SKM-1 (cell line): Measurements from ENCODE around the gene INSIG1.

Source experiments
- DNase-seq: peaks from one replicate; lab custom pipeline; 2025; ENCODE audit not compliant: unreplicated experiment; lab: John Stamatoyannopoulos, UW

Gene INSIG1

DNA sequence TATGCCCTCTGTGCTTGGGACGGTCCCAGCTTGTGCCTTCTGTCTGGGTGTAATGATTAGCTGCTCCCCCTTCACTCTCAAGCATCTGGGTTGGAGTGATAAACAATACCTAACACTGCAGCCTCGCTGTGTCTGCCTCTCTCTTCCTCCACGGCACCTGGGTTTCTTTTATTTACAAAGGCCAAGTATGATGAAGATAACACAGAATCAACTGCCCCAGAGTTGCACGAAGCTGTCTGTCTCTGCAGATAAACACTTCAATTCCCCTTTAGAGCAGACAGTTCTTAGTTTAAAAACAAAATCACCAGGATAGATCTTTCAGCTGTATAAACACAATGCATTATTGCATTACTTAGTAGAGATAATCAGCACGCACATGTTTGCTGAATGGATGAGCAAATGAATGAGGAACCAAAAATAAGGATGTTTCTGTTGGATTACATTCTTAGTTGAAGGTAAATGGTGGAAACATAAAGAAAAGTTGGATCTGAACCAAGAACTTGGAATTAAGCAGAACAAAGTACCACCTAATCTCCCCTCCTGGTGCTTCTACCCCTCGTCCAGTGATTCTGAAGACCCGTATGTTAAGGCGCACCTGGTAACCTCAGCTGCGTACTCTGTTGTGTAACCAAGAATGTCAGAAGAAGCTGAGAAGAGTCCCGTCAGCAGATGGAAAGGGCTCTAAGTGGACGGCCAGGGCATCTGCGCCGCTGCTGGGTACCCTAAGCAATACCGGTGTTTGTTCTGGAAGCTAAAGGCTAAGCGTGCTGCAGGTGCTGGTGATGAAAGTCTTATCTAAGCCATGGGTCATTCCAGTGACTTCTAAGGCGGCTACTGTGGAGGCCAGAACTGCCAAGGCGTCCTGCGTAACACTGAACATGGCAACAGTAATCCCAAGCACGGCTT lies 26.6 kb downstream of the INSIG1 start:
- no peak for DNase-seq

DNA sequence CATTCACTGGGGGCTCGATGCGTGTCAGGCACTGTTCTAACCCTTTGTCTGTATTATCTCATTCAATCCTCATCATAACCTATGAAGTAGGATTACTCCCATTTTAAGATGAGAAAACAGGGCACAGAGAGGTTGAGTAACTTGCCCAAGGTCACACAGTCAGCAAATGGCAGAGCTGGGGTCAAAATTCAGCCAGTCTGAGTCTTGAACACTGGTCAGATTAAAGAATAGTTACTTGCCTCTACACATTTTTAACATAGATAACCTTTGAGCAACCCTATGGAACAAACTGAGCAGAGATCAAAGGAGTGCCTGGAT lies 27.2 kb downstream of the INSIG1 start:
- DNase-seq: no peak

DNA sequence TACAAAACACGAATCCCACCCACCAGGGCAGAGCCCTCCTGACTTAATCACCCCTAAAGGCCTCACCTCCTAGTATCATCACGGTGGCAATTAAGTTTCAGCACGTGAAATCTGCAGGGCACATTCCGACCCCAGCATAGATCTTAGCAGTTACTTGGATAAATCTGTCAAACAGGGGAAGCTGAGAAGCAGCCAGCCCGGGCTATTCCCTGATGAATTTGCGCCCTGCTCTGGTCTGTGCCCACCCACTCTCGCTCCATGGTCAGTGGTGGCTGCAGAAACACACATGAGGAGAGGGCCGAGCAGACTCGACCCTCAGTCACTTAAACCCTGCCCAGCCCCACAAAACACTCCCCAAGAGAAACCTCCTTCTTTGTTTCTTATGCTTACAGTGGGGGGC lies 28.7 kb downstream of the INSIG1 start:
- DNase-seq: no peak

DNA sequence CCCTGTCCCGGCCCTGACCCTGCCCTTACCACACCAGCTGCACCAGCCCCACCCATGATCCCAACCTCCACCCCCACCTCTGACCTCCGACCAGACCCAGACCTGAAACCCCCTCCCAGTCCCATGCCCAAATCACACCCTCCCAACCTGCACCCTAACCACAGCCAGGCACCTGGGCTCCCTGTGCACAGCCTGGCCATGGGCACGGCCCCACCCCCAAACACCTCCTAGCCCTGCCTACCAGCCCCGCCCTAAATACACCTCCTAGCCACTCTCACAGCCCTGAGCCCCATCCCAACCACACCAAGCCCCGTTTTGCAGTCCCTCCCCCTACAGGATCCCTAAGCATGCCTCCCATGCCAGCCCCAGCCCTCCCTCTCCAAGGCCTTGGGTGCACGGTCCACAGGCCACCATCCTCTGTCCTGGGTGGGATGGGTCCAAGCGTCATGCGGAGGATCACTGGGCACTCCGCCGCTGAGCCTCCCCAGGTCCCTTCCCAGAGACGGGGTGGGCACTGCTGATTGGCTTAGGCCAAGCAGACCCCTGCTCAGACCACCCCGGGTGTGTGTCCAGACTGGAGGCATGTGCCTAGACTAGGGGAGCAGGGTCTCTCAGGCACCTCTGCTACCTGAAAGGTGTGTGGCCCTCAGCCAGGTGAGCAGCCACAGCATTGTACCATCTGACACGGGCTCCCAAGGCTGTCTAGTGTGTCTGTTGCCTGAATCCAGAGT lies 30.1 kb downstream of the INSIG1 start:
- DNase-seq: no peak

DNA sequence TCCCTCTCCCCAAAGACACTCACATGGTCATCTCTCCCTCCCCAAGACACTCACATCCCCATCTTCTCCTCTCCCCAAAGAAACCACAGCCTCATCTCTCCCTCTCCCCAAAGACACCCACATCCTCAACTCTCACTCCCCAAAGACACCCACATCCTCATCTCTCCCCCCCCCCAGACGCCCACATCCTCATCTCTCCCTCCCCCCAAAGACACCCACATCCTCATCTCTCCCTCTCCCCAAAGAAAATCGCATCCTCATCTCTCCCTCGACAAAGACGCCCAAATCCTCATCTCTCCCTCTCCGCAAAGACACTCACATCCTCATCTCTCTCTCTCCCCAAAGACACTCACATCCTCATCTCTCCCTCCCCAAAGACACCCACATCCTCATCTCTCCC lies 31.5 kb downstream of the INSIG1 start:
- DNase-seq: no peak

DNA sequence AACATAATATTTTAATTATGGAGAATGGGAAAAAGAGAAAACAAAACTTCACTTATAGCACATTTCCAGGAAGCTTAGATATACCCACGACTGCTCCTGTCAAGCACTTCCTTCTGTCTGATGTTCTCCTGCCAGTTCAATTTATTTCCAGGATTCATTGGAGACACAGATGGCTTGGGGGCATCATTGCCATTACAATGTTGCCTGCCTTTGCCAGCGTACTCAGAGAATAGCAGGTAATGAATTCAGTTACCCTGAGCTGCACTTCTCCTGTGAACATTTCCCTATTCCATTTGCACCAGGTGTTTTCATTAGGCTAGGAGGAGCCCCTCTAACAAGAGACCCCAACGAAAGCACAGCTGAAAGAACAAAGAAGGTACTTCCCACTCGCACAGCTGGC lies 33.7 kb downstream of the INSIG1 start:
- no peak for DNase-seq

DNA sequence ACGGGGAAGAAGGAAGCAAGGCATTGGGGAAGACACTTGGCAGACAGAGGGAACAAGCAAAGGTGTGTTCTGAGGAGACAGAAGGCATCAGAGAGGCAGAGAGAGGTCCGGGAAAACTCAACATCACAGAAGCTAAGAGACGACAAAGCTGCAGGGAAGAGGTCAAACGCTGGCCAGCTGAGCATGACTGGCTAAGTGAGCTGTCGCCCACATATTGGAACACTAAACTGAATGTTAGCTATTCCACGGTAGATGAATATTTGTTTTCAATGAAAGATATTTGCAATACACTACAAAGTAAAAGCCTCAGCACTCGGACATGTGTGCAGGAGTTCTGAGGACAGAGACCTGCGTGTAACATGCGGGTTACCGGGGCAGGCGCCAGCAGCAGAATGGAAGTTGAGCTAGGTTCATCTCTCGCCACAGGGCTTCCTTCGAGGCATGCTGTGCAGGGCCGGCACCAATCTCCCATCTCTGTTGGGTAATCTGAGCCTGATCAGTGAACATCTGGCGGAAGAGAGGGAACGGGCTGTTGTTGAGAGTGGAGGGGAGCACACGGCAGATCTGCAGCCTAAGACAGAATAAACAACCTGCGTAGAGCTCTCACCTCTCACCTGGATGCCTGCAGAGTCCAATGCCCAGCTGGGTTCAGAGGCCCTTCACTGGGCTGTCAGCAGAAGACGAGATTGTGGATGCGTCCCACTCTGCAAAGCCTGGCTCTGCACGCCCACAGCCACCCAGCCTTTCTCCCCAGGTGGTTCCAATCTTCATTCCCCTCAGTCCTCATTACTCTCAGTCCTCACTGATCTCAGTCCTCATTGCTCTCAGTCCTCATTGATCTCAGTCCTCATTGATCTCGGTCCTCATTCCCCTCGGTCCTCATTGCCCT lies 35.9 kb downstream of the INSIG1 start:
- no peak for DNase-seq

DNA sequence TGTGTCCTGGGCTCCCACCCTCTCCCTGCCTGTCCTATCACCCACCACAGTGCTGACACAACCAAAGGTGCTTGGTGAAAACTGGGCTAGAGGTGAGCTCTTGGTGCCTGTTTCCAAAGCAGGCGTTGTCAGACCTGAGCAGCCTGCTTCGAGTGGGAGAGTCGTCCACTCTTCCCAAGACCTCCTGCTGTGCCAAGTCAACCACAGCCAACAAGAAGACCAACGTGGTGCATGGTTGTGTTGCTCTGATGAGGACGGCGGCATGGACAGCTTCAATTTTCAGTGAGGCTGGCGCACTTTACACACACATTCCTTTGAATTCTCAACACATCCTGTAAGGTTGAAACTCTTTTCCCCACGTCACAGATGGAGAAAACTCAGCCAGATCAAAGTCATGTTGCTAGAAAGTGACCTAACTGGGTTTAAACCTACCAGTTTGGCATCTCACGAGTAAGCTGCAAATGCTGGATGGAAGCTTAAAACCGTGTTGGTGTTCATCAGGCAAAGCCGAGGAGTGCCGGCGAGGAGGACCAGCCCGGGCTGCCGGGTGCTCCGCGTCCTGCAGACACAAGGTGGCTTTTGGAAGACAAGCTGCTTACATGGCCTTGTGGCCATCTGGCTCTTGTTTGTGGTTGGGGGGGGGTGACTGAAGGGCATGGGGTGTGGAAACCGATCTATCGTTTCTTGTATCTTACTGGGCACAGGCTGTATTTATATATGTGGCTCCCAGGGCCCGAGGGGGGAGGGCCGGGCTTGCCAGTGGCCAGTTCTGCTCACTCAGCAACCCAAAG lies 39.3 kb downstream of the INSIG1 start:
- no peak for DNase-seq

DNA sequence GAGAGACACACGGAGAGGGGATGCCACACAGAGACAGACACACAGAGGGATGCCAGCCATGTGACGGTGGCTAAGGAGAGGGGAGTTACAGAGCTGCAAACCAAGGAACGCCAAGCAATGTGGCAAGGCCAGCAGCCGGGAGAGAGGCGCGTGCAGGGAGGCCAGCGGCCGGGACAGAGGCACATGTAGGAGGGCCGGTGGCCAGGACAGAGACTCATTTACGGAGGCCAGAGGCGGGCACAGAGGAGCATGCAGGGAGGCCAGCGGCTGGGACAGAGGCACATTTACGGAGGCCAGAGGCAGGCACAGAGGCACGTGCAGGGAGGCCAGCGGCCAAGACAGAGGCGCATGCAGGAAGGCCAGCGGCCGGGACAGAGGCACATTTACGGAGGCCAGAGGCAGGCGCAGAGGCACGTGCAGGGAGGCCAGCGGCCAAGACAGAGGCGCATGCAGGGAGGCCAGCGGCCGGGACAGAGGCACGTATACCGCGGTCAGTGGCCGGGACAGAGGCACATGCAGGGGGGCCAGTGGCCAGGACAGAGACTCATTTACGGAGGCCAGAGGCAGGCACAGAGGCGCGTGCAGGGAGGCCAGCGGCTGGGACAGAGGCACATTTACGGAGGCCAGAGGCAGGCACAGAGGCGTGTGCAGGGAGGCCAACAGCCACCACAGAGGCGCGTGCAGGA lies 40.4 kb downstream of the INSIG1 start:
- no peak for DNase-seq

DNA sequence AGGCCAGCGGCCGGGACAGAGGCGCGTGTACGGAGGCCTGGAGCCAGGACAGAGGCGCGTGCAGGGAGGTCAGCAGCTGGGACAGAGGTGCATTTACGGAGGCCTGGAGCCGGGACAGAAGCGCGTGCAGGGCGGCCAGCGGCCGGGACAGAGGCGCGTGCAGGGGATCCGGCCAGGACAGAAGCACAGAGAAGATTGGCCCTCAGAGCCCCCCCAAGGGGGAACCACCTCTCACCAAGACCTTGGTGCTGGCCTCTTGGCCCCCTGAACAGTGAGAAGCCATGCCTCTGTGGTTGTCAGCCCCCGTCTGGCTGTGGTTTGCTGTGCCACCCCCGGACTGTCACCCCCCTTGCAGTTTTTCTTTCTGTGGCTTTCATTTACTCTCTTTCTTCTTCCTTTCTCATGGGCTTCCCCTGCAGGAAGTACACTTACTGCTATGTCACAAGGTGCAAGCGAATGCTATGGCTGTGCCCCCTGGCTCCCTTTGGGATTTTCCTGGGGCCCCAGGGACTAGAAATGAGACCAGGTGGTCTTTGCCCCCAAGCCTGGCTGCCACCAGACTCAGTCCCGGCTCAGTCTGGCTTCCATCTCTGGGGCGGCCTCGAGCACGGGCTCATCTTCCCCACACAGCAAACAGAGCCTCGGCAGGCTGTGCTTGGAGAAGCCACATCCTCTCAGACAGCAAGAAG lies 41.1 kb downstream of the INSIG1 start:
- no peak for DNase-seq

DNA sequence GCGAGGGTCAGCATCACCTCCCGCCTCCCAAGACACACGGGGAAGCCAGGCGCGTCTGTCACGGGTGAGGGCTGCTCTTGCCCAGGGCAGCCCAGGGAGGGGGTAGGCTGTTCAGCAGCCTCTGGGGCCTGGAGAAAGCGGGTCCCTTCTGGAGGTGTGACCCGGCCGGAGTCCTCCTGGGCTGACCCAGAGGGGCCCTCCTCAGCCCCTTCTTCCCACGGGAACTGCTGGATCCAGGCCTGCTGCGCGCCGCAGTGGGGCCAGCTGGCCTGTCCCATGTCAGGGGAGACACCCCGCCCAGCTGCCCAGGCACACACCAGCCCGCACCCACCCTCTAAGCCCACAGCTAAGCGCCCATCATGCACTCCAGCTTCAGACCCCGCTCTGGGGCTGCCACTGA lies 41.8 kb downstream of the INSIG1 start:
- DNase-seq: no peak

DNA sequence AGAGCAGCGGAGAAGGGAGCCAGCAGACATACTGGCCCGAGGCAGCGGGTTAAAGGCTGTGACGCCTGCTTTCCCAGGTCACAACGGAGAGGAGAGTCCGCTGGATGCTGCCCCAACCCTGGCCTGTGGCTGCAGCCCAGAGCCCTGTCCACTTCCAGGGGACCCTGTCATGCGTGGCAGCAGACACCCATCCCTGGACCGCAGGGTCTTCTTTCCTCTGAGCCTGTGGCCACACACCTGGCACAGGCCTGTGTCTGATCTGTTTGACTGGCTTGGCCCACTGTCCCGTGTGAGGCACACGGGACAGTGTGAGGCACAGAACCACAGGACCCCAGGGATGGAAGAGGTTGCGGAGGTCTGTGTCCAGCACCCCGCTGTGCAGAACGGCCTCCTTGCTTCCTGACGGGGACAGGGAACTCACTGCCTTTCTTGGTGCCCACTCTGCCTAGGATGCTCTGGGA lies 42.4 kb downstream of the INSIG1 start:
- DNase-seq: no peak

DNA sequence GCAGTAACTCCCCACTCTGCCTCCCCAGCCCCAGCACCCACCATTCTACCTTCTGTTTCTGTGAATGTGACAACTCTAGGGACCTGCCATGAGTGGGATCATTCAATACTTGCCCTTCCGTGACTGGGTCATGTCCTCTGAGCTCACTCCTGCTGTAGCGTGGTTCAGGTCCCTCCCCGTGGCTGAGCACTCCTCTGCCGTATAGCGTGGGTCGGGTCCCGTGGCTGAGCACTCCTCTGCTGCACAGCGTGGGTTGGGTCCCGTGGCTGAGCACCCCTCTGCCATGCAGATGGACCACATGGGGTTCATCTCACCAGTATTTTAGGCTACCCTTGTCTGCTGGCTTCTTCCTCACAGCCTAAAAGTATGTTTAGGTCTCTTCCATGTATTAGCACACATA lies 43.0 kb downstream of the INSIG1 start:
- DNase-seq: no peak

DNA sequence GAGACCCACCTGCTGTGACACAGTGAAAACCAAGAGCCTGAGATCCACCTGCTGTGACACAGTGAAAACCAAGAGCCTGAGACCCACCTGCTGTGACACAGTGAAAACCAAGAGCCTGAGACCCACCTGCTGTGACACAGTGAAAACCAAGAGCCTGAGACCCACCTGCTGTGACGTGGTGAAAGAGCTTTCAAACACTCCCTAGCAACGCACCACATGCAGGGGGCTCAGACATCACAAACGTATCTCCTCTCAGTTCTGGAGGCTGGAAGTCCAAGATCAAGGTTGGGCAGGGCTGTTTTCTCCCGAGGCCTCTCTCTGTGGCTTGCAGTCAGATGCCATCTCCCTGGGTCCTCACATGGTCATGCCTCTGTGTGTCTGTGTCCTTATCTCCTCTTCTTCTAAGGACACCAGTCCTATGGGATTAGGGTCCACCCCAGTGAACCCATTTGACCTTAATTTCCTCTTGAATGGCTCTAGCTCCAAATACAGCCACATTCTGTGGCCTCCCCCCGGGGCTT lies 43.8 kb downstream of the INSIG1 start:
- DNase-seq: no peak

DNA sequence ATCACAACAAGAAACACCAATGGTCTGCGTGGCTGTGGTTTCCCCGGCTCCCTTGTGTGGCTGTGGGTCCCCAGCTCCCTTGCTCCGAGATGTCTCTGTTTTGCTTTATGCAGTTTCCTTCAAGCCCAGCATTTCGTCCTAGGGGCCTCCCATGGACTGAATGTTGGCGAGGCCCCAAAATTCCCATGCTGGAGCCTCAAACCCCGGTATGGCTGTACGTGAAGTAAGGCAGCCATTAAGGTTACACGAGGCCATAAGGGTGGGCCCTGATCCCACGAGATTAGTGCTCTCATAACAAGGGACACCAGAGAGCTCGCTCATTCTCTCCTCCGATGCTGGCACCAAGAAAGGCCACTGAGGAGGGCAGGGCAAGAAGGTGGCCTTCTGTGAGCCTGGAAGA lies 44.6 kb downstream of the INSIG1 start:
- DNase-seq: no peak

DNA sequence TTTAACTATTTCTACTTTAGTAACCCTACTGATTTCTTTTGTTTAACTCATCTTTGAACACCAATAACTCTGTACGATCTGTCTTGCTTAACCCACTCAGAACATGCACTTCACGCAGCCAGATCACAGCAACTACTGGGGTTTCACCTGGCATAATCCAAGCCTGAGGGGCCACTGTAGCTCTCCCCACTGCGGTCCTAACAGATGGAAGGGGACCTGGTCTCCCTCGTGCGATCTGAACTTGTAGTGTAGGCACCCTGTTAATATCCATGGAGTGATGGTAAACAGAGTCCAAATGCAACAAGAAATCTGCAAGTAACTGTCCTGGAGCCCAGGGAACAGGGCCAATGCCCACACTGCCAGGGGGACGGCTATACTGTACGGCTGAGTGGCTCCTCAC lies 45.5 kb downstream of the INSIG1 start:
- no peak for DNase-seq

DNA sequence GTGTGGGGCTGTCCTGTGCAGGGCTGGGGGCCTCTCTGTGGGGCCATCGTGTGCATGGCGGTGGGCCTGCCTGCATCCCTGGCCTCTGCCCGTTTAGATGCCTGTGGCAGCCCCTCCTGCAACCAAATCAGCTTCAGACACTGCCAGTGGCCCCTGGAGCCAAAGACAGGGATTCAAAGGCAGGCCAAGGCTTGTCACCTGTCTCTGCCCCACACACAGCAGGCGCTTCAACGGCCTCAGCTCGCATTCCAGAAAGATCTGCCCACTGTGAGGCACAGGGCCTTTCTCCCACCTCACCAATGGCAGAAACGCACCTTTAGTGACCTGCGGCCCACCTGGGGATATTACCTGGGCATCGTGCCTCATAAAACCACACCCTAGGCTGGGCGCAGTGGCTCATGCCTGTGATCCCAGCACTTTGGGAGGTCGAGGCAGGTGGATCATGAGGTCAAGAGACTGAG lies 46.0 kb downstream of the INSIG1 start:
- no peak for DNase-seq

DNA sequence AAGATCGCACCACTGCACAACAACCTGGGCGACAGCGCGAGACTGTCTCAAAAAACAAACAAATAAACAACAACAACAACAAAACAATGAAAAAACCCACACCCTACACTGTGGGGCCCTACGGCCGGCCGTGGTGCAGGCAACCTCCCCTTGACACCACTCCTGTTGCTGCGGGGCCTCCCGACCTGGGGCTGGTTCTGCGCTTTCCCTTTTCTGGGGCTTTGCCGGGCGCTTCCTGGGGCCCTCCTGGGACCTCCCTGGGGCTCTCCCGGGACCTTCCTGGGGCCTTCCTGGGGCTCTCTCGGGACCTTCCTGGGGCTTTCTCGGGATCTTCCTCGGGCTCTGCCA lies 46.6 kb downstream of the INSIG1 start:
- no peak for DNase-seq
